DND-41 (cell line): Measurements from ENCODE around the gene PAK4.

Experiments used
- ATAC-seq: fragments of 200-7000 bp; cut with Tn5 transposase; 3 replicates; pipeline ENCODE4 v1.9.1; 2021; ENCODE audit warnings: low read depth; ENCODE audit not compliant: insufficient read depth
- DNase-seq: peaks from one replicate; pipeline ENCODE4 v3.0.0-alpha.2; 2020
- H2AFZ ChIP-seq: 2 replicates; pipeline ENCODE4 v1.6.0; 2012; ENCODE audit warnings: low read depth, low read length
- H3K27ac ChIP-seq: 2 replicates; pipeline ENCODE4 v1.5.1; 2012; ENCODE audit warnings: low read length, inconsistent platforms
- H3K27me3 ChIP-seq: fragments of 200-600 bp; sonication (generic); 2 replicates; pipeline ENCODE4 v1.6.0; 2012; ENCODE audit warnings: low read length, mild to moderate bottlenecking, inconsistent platforms; ENCODE audit not compliant: insufficient read depth, poor library complexity
- H3K36me3 ChIP-seq: 2 replicates; pipeline ENCODE4 v1.5.1; 2012; ENCODE audit warnings: low read length, inconsistent platforms; ENCODE audit not compliant: insufficient read depth
- H3K4me1 ChIP-seq: 2 replicates; pipeline ENCODE4 v1.5.1; 2012; ENCODE audit warnings: mild to moderate bottlenecking, low read length; ENCODE audit not compliant: insufficient read depth
- H3K4me2 ChIP-seq: 2 replicates; pipeline ENCODE4 v1.6.0; 2012; ENCODE audit warnings: mild to moderate bottlenecking, moderate library complexity, low read length, inconsistent platforms; ENCODE audit not compliant: insufficient read depth
- H3K4me3 ChIP-seq, 2 experiments: fragments of 200-600 bp in 1 of 2; shearing (Covaris generic) in 1 of 2; 2 replicates each; pipeline ENCODE4 v1.5.1; 2012 to 2016; ENCODE audit warnings: inconsistent platforms in 2 of 2, low read length in 2 of 2, mild to moderate bottlenecking in 2 of 2, low read depth in 1 of 2, moderate library complexity in 1 of 2
- H3K79me2 ChIP-seq: 2 replicates; pipeline ENCODE4 v1.6.0; 2012; ENCODE audit warnings: low read length, inconsistent platforms; ENCODE audit not compliant: insufficient read depth
- H3K9ac ChIP-seq: 2 replicates; pipeline ENCODE4 v1.6.0; 2012; ENCODE audit warnings: low read depth, mild to moderate bottlenecking, inconsistent platforms, low read length, moderate library complexity
- H3K9me3 ChIP-seq: 2 replicates; pipeline ENCODE4 v1.5.1; 2012; ENCODE audit warnings: low read length, moderate library complexity, mild to moderate bottlenecking, inconsistent platforms; ENCODE audit not compliant: insufficient read depth, severe bottlenecking
- H4K20me1 ChIP-seq: 2 replicates; pipeline ENCODE4 v1.6.0; 2012; ENCODE audit warnings: low read length; ENCODE audit not compliant: insufficient read depth
- EZH2 ChIP-seq: IDR thresholded peaks from 3 replicates; pipeline ENCODE4 v1.6.1; 2012; ENCODE audit warnings: borderline replicate concordance, low read depth, mild to moderate bottlenecking, moderate library complexity, low read length, inconsistent platforms; ENCODE audit not compliant: severe bottlenecking
- TF ChIP-seq, protein P1 (sequence below): IDR thresholded peaks from 2 replicates; pipeline ENCODE4 v1.5.1; 2012; ENCODE audit warnings: borderline replicate concordance, low read length, moderate library complexity, mild to moderate bottlenecking; ENCODE audit not compliant: poor library complexity, severe bottlenecking; ENCODE audit errors: extremely low read depth

PAK4 gene

DNA sequence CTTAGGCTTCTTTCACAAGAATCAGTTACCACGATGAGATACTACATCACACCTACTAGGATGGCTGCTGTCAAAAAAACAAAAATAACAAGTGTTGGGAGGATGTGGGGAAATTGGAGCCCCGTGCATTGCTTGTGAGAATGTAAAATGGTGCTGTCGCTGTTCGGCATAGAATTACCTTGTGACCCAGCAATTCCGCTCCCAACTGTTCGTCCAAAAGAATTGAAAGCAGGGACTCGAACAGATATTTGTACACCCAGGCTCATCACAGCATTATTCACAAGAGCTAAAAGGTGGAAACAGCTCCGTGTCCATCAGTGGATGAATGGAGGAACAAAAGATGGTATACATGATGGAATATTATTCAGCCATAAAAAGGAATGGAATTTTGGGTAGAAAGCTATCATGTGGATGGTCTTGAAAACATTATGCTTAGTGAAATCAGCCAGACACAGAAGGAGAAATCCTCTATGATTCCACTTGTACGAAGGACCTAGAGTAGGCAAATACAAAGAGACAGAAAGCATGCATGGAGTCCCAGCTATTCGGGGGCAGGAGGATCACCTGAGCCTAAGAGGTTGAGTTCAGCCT is 23.4 kb downstream of the PAK4 start:
- TF ChIP-seq, protein P1, sequence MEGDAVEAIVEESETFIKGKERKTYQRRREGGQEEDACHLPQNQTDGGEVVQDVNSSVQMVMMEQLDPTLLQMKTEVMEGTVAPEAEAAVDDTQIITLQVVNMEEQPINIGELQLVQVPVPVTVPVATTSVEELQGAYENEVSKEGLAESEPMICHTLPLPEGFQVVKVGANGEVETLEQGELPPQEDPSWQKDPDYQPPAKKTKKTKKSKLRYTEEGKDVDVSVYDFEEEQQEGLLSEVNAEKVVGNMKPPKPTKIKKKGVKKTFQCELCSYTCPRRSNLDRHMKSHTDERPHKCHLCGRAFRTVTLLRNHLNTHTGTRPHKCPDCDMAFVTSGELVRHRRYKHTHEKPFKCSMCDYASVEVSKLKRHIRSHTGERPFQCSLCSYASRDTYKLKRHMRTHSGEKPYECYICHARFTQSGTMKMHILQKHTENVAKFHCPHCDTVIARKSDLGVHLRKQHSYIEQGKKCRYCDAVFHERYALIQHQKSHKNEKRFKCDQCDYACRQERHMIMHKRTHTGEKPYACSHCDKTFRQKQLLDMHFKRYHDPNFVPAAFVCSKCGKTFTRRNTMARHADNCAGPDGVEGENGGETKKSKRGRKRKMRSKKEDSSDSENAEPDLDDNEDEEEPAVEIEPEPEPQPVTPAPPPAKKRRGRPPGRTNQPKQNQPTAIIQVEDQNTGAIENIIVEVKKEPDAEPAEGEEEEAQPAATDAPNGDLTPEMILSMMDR, result no peak
- no peak for TF ChIP-seq EZH2
- Histone ChIP-seq H3K27me3 (no peaks in the 10 kb centered on the region), H3K79me2 (peaks cover 74% of the 10 kb centered on the region), H3K27ac (no peak overlapping the region), H4K20me1 (peaks cover 72% of the 10 kb centered on the region), H3K9ac (no peak overlapping the region), H3K4me1 (no peaks in the 10 kb centered on the region), H3K4me2 (no peak overlapping the region), H2AFZ (no peak overlapping the region), H3K9me3 (no peaks in the 10 kb centered on the region), H3K36me3 (peaks cover 8% of the 10 kb centered on the region; the same call in 1 of the 2 replicates), H3K4me3 (no peak overlapping the region)
- DNase-seq (no peak), ATAC-seq (no peak)

DNA sequence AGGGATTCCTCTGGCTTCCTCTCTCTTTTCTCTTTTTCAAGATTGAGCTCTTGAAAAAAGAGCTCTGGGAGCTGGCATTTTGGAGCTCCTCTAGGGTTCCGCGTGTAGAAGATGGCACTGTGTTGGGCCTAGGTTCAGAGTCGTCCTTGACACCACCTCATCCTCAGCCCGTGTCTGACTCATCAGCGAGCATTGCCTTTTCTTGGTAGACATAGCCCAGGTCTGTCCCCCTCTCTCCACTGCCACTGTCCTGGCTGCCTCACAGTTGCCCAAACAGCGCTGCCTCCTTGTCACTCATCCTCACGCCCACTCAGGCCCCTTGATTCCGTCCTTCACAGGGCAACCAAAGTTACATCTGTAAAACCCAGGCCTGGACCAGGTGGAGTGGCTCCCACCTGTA is 24.6 kb downstream of the PAK4 start:
- Histone ChIP-seq H3K27ac (no peak overlapping the region), H4K20me1 (peaks cover 72% of the 10 kb centered on the region), H3K4me2 (no peak overlapping the region), H3K4me1 (no peaks in the 10 kb centered on the region), H3K9ac (no peak overlapping the region), H2AFZ (no peak overlapping the region), H3K79me2 (peaks cover 74% of the 10 kb centered on the region), H3K4me3 (no peak overlapping the region), H3K9me3 (no peaks in the 10 kb centered on the region), H3K36me3 (peaks cover 8% of the 10 kb centered on the region; the same call in 1 of the 2 replicates), H3K27me3 (no peaks in the 10 kb centered on the region)
- DNase-seq, result no peak
- ATAC-seq, result no peak
- TF ChIP-seq, protein P1, result no peak
- no peak for TF ChIP-seq EZH2

DNA sequence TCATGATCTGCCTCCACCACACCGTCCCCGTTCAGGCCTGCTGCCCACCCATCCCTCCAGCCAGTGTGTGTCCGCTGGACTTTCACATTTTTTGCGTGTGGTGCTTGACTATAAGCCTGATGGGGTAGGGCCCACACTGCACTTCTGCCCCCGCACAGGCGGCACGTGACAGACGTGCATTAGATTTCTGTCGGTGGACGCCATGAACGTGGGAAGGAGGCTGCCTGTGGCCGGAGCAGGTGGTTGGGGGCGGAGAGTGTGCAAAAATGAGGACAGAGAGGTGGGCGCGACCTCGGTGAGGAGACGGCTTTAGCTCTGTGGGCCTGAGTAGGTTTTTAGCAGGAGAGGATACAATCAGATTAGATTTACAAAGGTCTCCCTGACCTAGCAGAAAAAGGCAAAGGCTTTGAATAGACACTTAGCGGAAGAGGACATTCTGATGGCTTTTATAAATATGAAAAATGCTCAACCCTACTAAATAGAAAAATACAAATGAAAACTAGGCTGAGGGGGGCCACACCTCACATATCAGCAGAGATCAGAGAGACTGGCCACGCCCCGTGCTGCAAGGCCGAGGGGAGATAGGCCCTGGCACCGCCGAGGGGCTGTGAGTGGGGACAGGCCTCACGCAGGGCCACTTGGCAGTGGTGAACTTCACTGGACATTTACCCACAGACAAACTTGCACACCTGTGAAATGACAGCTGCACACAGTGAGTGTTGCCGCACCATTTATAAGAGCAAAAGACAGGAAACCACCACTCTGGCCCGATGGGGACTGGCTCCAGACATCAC is 25.4 kb downstream of the PAK4 start:
- no peak for DNase-seq

More for the DNA sequence above, 25.4 kb downstream of the PAK4 start:
- H3K4me2 ChIP-seq, result no peak overlapping the region
- no peaks in the 10 kb centered on the region for H3K27me3 ChIP-seq
- H3K9me3 ChIP-seq, result no peaks in the 10 kb centered on the region
- ATAC-seq, result no peak
- H2AFZ ChIP-seq, result no peak overlapping the region
- no peak overlapping the region for H3K9ac ChIP-seq
- no peak overlapping the region for H3K27ac ChIP-seq
- H3K79me2 ChIP-seq, result peaks cover 74% of the 10 kb centered on the region
- peaks cover 8% of the 10 kb centered on the region; the same call in 1 of the 2 replicates for H3K36me3 ChIP-seq
- no peaks in the 10 kb centered on the region for H3K4me1 ChIP-seq
- peaks cover 72% of the 10 kb centered on the region for H4K20me1 ChIP-seq
- H3K4me3 ChIP-seq, result no peak overlapping the region
- TF ChIP-seq EZH2, result no peak
- TF ChIP-seq, protein P1, result no peak
